GM19468 (cell line): ENCODE data around the gene SLC7A10.
"Not testable (repeated sequence)": the region's sequence is repeated elsewhere in the genome, so short reads cannot be mapped to it uniquely, and the experiment has no call there.

ENCODE experiments used
- ATAC-seq: cut with Tn5 transposase; IDR thresholded peaks from one replicate; pipeline ENCODE4 v1.9.1; 2021; ENCODE audit warnings: mild to moderate bottlenecking, moderate library complexity, moderate number of reproducible peaks; ENCODE audit not compliant: unreplicated experiment; ENCODE audit errors: extremely low read depth

SLC7A10 gene

GRCh38 chr19:33240181-33240771 is 14.6 kb upstream of the SLC7A10 start:
- no peak for ATAC-seq

DNA sequence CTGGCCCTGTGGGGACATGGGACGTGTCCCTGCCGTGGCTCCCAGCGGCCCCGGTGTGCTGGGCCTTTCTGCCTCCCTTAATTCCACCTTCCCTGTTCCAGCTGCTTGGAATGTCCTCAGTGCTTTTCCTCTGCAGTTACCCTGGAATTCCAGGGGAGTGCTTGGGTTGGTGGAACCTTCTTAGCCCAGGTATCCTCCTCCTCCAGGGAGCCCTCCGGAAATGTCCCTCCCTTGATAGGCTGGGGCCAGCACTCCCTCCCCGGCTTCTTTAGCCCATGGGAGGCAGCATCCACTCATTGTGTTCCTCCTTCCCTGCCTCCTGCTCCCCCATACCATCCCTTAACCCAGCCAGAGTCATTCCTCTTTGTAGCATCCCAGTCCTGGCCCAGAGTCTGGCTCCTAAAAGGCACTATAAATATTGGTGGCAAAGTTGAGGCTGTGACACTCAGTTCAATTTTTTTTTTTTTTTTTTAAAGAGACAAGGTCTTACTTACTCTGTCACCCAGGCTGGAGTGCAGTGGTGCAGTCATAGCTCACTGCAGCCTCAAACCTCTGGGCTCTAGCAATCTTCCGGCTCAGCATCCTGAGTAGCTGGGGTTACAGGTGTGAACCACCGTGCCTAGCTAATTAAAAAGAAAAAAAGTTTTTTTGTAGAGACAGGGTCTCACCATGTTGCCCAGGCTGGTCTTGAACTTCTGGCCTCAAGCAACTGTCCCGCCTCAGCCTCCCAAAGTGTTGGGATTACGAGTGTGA is 13.7 kb upstream of the SLC7A10 start:
- ATAC-seq, result no peak

- ATAC-seq, result no peak
Measured at GRCh38 chr19:33238481-33239149, 13.0 kb upstream of the SLC7A10 start.

- no peak for ATAC-seq
Measured at GRCh38 chr19:33236696-33237390, 11.2 kb upstream of the SLC7A10 start.

DNA sequence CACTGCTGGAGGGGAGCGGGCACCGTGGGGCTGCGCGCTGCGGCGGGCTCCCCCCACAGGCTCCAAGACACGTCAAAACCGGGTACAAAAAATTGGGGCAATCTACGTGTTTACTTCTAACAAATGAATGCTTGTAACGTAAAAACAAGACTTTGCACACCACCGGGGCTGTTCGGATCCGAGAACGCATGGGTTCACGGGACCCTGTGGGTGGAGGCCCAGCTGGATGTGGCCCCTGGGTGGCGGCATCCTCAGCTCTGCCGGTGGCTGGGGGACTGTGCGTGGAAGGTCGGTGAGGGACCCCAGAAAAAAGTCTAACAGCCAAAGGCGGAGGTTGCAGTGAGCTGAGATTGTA is 10.3 kb upstream of the SLC7A10 start:
- no peak for ATAC-seq

- ATAC-seq, result peak; percentile 72
Measured at GRCh38 chr19:33235269-33235995, 9.8 kb upstream of the SLC7A10 start.

DNA sequence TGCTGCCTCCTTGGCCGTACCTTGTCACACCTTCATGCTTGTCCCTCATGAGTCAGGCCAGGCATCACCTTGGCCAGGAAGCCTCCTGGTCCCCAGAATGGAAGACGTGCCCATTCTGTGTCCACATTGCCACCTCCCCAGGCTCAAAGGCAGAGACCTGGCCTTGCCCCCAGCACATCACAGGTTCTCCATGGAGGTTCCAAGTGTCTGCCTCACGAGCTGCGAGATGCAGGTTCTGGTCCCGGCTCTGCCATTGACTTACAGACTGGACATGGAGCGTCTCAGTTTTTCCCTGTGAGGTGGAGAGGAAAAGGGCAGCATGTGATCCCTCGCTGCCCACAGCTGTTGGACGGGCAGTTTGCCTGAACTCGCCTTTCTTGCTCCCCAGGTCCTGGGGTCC is 9.1 kb upstream of the SLC7A10 start:
- no peak for ATAC-seq

- no peak for ATAC-seq
Measured at GRCh38 chr19:33234092-33234491, 8.4 kb upstream of the SLC7A10 start.

GRCh38 chr19:33233056-33233873 is 7.6 kb upstream of the SLC7A10 start:
- no peak for ATAC-seq

- no peak for ATAC-seq
Measured at GRCh38 chr19:33232656-33233055, 7.0 kb upstream of the SLC7A10 start.

DNA sequence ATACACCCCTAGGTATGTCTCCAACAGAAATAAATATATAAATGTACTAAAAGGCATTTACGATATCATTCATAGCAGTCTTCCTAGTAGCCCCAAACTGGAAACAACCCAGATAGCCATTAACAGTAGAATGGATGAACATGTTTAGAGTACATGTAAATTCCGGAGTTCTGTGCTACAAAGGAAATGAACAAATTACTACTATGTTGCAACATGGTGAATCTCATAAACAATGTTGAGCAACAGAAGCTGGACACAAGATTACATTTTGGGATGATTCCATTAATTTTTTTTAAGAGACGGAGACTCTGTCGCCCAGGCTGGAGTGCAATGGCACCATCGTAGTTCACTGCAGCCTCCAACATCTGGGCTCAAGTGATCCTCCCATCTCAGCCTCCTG is 5.9 kb upstream of the SLC7A10 start:
- ATAC-seq, result no peak

GRCh38 chr19:33229962-33230361 is 4.3 kb upstream of the SLC7A10 start:
- ATAC-seq, result no peak

- no peak for ATAC-seq
Measured at GRCh38 chr19:33227870-33228599, 2.4 kb upstream of the SLC7A10 start.

DNA sequence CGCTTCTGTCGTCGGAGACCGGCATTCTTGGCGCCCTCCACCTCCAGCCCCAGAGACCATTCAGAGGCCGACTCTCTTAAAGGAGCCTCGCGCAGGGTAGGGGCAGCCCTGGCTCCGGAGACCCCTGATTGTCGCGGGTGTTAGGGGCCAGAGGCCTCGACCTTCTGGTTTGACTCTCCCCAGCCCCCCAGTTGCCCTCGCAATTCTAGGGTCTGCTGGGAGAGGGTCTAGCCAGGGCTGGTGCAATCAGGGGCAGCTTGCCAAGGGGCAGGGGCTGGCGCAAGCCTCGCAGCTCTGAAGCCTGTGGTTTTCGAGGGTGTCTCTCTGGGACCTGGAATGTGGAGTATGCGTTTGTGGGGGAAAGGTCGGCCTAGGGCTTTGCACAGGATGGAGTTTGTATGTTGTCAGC is 1.6 kb upstream of the SLC7A10 start:
- no peak for ATAC-seq

- ATAC-seq, result no peak
Measured at GRCh38 chr19:33226550-33227241, 1.0 kb upstream of the SLC7A10 start.

GRCh38 chr19:33224694-33225457 is 774 bp downstream of the SLC7A10 start:
- no peak for ATAC-seq

- ATAC-seq, result not testable (repeated sequence)
Measured at GRCh38 chr19:33222255-33222654, 3.4 kb downstream of the SLC7A10 start.

- no peak for ATAC-seq
Measured at GRCh38 chr19:33221638-33222037, 4.0 kb downstream of the SLC7A10 start.
